ENCODE measurements around the gene KYNU.

DNA sequence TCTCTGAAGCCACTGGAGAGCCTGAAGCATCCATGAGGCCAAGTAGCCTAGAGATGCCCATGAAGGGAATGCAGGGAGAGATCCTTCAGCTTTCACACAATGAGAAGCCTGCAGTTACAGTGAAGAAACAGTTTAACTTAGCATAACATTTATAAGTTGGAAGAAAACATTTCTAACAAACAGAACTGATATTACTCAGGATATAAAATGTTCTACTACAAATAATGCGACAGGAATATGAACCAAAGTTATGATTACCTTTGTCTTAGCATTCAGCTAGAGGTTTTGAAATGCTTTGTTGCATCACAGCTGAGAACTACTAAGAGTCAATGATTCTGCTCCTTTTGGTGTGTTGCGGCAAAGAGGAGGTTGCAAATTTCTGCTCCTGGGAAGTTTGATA, 6.9 kb upstream of the KYNU start:
- TF ChIP-seq POLR2A (IDR thresholded peaks at IDR 0.05; ENCODE audit: low read length) (no peak), GATA1 (IDR thresholded peaks at IDR 0.05; ENCODE audit: low read depth, low read length) (no peak)
